ENCODE measurements around the gene SLC23A1. TPM values are rescaled to one million over a fixed set of nuclear protein-coding genes. Genes with fewer than 3 reads are reported as not detected.

Gene SLC23A1
- total and polyA plus RNA-seq, 4 donors, result 0.30 to 4.4 (median 0.79) TPM

DNA sequence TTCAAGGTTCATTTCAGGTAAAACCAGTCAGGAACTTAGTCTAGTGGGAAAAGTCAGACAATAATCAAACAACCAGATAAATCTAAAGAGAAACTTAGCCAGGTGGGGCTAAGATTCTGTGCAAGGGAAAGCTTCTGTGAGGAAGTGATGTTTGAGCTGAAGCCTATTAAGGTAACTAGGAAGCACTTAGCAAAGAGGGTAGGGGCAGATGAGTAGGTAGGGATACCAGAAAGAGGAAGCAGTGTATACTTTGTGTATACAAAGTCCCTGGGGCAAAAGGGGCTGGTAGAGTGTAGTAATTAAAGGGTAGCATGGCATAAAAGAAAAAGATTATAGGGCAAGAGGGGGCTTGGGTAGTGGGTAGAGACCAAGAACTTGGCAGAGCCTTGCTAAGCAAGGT lies 24.4 kb upstream of the SLC23A1 start:
- Histone ChIP-seq H3K4me1 (ENCODE audit: control insufficient read depth in 5 of 5, insufficient read depth in 5 of 5, low read length in 5 of 5) (peaks cover 0 to 12% (median 6%) of the 10 kb centered on the region in 5 donors), H3K9me3 (ENCODE audit: control insufficient read depth in 4 of 4, insufficient read depth in 3 of 4, low read length in 3 of 4) (no peaks in the 10 kb centered on the region), H3K27ac (ENCODE audit: low read depth in 1 of 2, low read length in 1 of 2) (no peak overlapping the region), H3K36me3 (ENCODE audit: control insufficient read depth in 4 of 4, insufficient read depth in 4 of 4, low read length in 4 of 4) (peaks cover 0 to 4% (median 1%) of the 10 kb centered on the region in 4 donors), H3K27me3 (ENCODE audit: control insufficient read depth in 3 of 3, insufficient read depth in 3 of 3, low read length in 2 of 3) (no peaks in the 10 kb centered on the region), H3K4me3 (no peak overlapping the region), H3K9ac (ENCODE audit: insufficient read depth in 1 of 2, low read length in 2 of 2) (no peak overlapping the region)
- no peak for ATAC-seq (ENCODE audit: insufficient read depth, low FRiP score)
- DNase-seq, result no peak
- TF ChIP-seq CTCF (IDR thresholded peaks at IDR 0.05; ENCODE audit: control extremely low read depth, extremely low read depth), result no peak

GRCh38 chr5:139406963-139407362 lies 23.9 kb upstream of the SLC23A1 start:
- H3K27me3 ChIP-seq (ENCODE audit: control insufficient read depth in 3 of 3, insufficient read depth in 3 of 3, low read length in 2 of 3), result no peaks in the 10 kb centered on the region
- H3K9ac ChIP-seq (ENCODE audit: insufficient read depth in 1 of 2, low read length in 2 of 2), result no peak overlapping the region
- H3K4me3 ChIP-seq, result no peak overlapping the region
- H3K27ac ChIP-seq (ENCODE audit: low read depth in 1 of 2, low read length in 1 of 2), result no peak overlapping the region
- H3K36me3 ChIP-seq (ENCODE audit: control insufficient read depth in 4 of 4, insufficient read depth in 4 of 4, low read length in 4 of 4), result peaks cover 0 to 4% (median 0%) of the 10 kb centered on the region in 4 donors
- peaks cover 0 to 12% (median 6%) of the 10 kb centered on the region in 5 donors for H3K4me1 ChIP-seq (ENCODE audit: control insufficient read depth in 5 of 5, insufficient read depth in 5 of 5, low read length in 5 of 5)
- no peak for TF ChIP-seq CTCF (IDR thresholded peaks at IDR 0.05; ENCODE audit: control extremely low read depth, extremely low read depth)
- ATAC-seq (ENCODE audit: insufficient read depth, low FRiP score), result no peak
- DNase-seq, result no peak
- WGBS, 2 donors, result 84 to 90% methylated on average over 2 of the region's 2 CpGs
- no peaks in the 10 kb centered on the region for H3K9me3 ChIP-seq (ENCODE audit: control insufficient read depth in 4 of 4, insufficient read depth in 3 of 4, low read length in 3 of 4)

DNA sequence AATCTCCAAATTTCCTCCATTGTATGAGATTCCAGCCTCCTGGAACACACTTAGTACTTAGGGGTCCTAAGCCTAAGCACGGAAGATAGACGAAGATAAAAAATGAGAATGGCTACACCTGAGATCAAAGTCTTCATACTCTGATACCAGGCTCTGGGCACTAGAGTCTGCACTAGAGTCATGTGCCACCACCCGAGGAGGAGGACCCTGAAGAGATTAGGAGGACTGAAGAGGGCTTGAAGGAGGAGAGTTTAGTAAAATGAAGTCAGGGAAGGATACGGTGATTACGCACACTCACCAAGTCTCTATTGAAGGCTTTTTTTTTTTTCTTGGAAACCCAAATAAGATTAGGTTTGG lies 21.4 kb upstream of the SLC23A1 start:
- DNase-seq (no peak), ATAC-seq (ENCODE audit: insufficient read depth, low FRiP score) (no peak)
- peak overlapping the region; percentile 84 to 91 for H3K27ac ChIP-seq (ENCODE audit: low read depth in 1 of 2, low read length in 1 of 2)
- H3K9me3 ChIP-seq (ENCODE audit: control insufficient read depth in 4 of 4, insufficient read depth in 3 of 4, low read length in 3 of 4), result no peaks in the 10 kb centered on the region
- H3K36me3 ChIP-seq (ENCODE audit: control insufficient read depth in 4 of 4, insufficient read depth in 4 of 4, low read length in 4 of 4), result no peaks in the 10 kb centered on the region
- no peak overlapping the region for H3K4me3 ChIP-seq
- H3K27me3 ChIP-seq (ENCODE audit: control insufficient read depth in 3 of 3, insufficient read depth in 3 of 3, low read length in 2 of 3), result no peaks in the 10 kb centered on the region
- H3K4me1 ChIP-seq (ENCODE audit: control insufficient read depth in 5 of 5, insufficient read depth in 5 of 5, low read length in 5 of 5), result peaks cover 0 to 12% (median 6%) of the 10 kb centered on the region in 5 donors
- whole genome bisulfite sequencing, 2 donors, result 57 to 74% methylated on average over 5 of the region's 5 CpGs
- no peak for TF ChIP-seq CTCF (IDR thresholded peaks at IDR 0.05; ENCODE audit: control extremely low read depth, extremely low read depth)
- peak overlapping the region in 1 of 2 donors; percentile 82 for H3K9ac ChIP-seq (ENCODE audit: insufficient read depth in 1 of 2, low read length in 2 of 2)

GRCh38 chr5:139403787-139404483 lies 20.8 kb upstream of the SLC23A1 start, which contains the start of gene SPATA24:
SPATA24 (minus strand) TSS chr5:139404089; CDS start chr5:139404060, 29 bp downstream.
- WGBS, 2 donors, result 0 to 1% methylated on average over 41 of the region's 41 CpGs

More at GRCh38 chr5:139403787-139404483, 20.8 kb upstream of the SLC23A1 start, which contains the start of gene SPATA24:
- H3K27me3 ChIP-seq (ENCODE audit: control insufficient read depth in 3 of 3, insufficient read depth in 3 of 3, low read length in 2 of 3), result no peaks in the 10 kb centered on the region
- peak within 1 kb of the TSS; percentile 41 for H3K4me3 ChIP-seq
- H3K9ac ChIP-seq (ENCODE audit: insufficient read depth in 1 of 2, low read length in 2 of 2), result peak within 1 kb of the TSS; percentile 34 to 82
- H3K36me3 ChIP-seq (ENCODE audit: control insufficient read depth in 4 of 4, insufficient read depth in 4 of 4, low read length in 4 of 4), result no peaks in the 10 kb centered on the region
- H3K4me1 ChIP-seq (ENCODE audit: control insufficient read depth in 5 of 5, insufficient read depth in 5 of 5, low read length in 5 of 5), result peaks cover 0 to 12% (median 6%) of the 10 kb centered on the region in 5 donors
- H3K27ac ChIP-seq (ENCODE audit: low read depth in 1 of 2, low read length in 1 of 2), result peak within 1 kb of the TSS; percentile 84 to 91
- peak; percentile 3 for TF ChIP-seq CTCF (IDR thresholded peaks at IDR 0.05; ENCODE audit: control extremely low read depth, extremely low read depth)
- DNase-seq (peak; percentile 99), ATAC-seq (ENCODE audit: insufficient read depth, low FRiP score) (peak; percentile 94)
- no peaks in the 10 kb centered on the region for H3K9me3 ChIP-seq (ENCODE audit: control insufficient read depth in 4 of 4, insufficient read depth in 3 of 4, low read length in 3 of 4)
